ENCODE data around the gene APCS.
A peak's percentile ranks its signal among the peaks of the same experiment; 100 is the strongest.

APCS gene, protein sequence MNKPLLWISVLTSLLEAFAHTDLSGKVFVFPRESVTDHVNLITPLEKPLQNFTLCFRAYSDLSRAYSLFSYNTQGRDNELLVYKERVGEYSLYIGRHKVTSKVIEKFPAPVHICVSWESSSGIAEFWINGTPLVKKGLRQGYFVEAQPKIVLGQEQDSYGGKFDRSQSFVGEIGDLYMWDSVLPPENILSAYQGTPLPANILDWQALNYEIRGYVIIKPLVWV

GRCh38 chr1:159587461-159587951, at the start of gene APCS:
Gene APCS (plus strand): TSS chr1:159587826. CDS start chr1:159587922, 96 bp downstream.
- DNase-seq (ENCODE audit: low read depth): no peak
- no peak for TF ChIP-seq CTCF (conservative IDR thresholded peaks at IDR 0.05; ENCODE audit: control insufficient read depth, insufficient read depth, low read depth, low read length)
- H3K4me3 ChIP-seq (ENCODE audit: control insufficient read depth, low read depth, low read length): no peak within 1 kb of the TSS

DNA sequence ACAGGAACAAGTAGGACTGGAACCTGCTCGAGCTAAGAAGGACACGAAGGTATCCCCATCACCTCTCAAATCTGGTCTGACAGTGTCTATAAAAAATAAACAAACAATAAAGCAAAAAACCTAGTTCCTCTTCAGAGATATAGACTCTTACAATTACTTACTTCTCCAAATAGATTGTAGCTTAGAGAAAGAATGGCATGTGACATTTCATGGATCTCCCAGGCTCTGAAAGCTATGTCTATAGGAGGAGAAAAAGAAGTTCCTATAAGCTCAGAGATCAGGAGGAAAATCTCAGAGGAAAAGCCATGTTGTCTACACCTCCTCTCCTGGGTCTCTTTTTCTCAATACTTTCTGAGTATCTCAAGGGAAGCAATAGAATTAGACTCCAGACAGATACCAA, 39.5 kb upstream of the APCS start:
- H3K4me3 ChIP-seq (ENCODE audit: control insufficient read depth, low read depth, low read length): no peak overlapping the region
- no peak for DNase-seq (ENCODE audit: low read depth)
- no peak for TF ChIP-seq CTCF (conservative IDR thresholded peaks at IDR 0.05; ENCODE audit: control insufficient read depth, insufficient read depth, low read depth, low read length)

DNA sequence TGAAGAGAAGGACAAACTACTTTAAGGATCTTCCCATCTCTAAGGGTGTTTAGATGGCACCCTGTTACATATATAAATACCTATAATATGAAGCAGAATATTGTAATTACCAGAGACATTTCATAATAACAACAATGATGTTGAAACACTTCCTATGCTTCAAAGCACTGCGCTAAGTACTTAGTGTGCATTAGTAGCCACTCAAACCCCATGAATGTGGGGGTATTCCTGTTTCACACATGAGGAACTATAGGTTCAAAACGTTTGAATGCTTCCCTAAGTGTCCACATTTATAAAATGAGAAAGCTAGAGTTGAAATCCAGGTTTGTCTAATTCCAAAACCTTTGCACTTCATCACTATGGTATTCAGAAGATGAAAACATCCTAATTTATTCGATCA, 33.4 kb upstream of the APCS start:
- DNase-seq (ENCODE audit: low read depth): peak; percentile 3
- H3K4me3 ChIP-seq (ENCODE audit: control insufficient read depth, low read depth, low read length): no peak overlapping the region
- TF ChIP-seq CTCF (conservative IDR thresholded peaks at IDR 0.05; ENCODE audit: control insufficient read depth, insufficient read depth, low read depth, low read length): no peak

- peak; percentile 44 for DNase-seq (ENCODE audit: low read depth)
- H3K4me3 ChIP-seq (ENCODE audit: control insufficient read depth, low read depth, low read length): no peak overlapping the region
- TF ChIP-seq CTCF (conservative IDR thresholded peaks at IDR 0.05; ENCODE audit: control insufficient read depth, insufficient read depth, low read depth, low read length): no peak
Observed at GRCh38 chr1:159554696-159555095, 32.9 kb upstream of the APCS start.

- no peak for TF ChIP-seq CTCF (conservative IDR thresholded peaks at IDR 0.05; ENCODE audit: control insufficient read depth, insufficient read depth, low read depth, low read length)
- no peak overlapping the region for H3K4me3 ChIP-seq (ENCODE audit: control insufficient read depth, low read depth, low read length)
- DNase-seq (ENCODE audit: low read depth): no peak
Observed at GRCh38 chr1:159556931-159557369, 30.7 kb upstream of the APCS start.

- DNase-seq (ENCODE audit: low read depth): no peak
- no peak for TF ChIP-seq CTCF (conservative IDR thresholded peaks at IDR 0.05; ENCODE audit: control insufficient read depth, insufficient read depth, low read depth, low read length)
- no peak overlapping the region for H3K4me3 ChIP-seq (ENCODE audit: control insufficient read depth, low read depth, low read length)
Observed at GRCh38 chr1:159560599-159560998, 27.0 kb upstream of the APCS start.

Measured in fibroblast of mammary gland (primary cell).